Stimulated activated CD4-positive, alpha-beta T cell treated with anti-CD3 and anti-CD28 coated beads, Interleukin-4, amount 100 ng/mL, for 4 hours (primary cell): ENCODE results near the gene C4B.
"Not testable (repeated sequence)": the region's sequence is repeated elsewhere in the genome, so short reads cannot be mapped to it uniquely, and the experiment has no call there.

Experiments used
- DNase-seq, 2 experiments: peaks; one replicate each; pipeline ENCODE4 v3.0.0-alpha.2; 2020

C4B gene

GRCh38 chr6:32037598-32038524, 23.3 kb downstream of the C4B start, which contains the start of gene CYP21A2:
Gene CYP21A2, plus strand, starts transcription at chr6:32038415. Its CDS starts 8 bp downstream, at chr6:32038423.
- not testable (repeated sequence) for DNase-seq

- not testable (repeated sequence) for DNase-seq
Observed at GRCh38 chr6:32038878-32039277, 24.3 kb downstream of the C4B start.

- not testable (repeated sequence) for DNase-seq
Observed at GRCh38 chr6:32039321-32040274, 25.0 kb downstream of the C4B start.

- not testable (repeated sequence) for DNase-seq
Observed at GRCh38 chr6:32040299-32041049, 25.9 kb downstream of the C4B start.

GRCh38 chr6:32041050-32041321, 26.4 kb downstream of the C4B start:
- DNase-seq, result not testable (repeated sequence)

- DNase-seq, result not testable (repeated sequence)
Observed at GRCh38 chr6:32041385-32041784, 26.8 kb downstream of the C4B start.

GRCh38 chr6:32042276-32042675, 27.7 kb downstream of the C4B start:
- not testable (repeated sequence) for DNase-seq

- not testable (repeated sequence) for DNase-seq
Observed at GRCh38 chr6:32043589-32044380, 29.2 kb downstream of the C4B start.

- not testable (repeated sequence) for DNase-seq
Observed at GRCh38 chr6:32044916-32045315, 30.3 kb downstream of the C4B start.

GRCh38 chr6:32045811-32046449, 31.3 kb downstream of the C4B start:
- DNase-seq, result no peak

- DNase-seq, result no peak
Observed at GRCh38 chr6:32046450-32047083, 32.0 kb downstream of the C4B start.

- no peak for DNase-seq
Observed at GRCh38 chr6:32047084-32047478, 32.5 kb downstream of the C4B start.

GRCh38 chr6:32047539-32047854, 32.9 kb downstream of the C4B start:
- DNase-seq, result no peak

- peak; percentile 40 to 68 for DNase-seq
Observed at GRCh38 chr6:32047855-32048766, 33.5 kb downstream of the C4B start.

GRCh38 chr6:32049149-32049548, 34.6 kb downstream of the C4B start:
- not testable (repeated sequence) for DNase-seq

GRCh38 chr6:32049736-32050135, 35.1 kb downstream of the C4B start:
- not testable (repeated sequence) for DNase-seq

GRCh38 chr6:32050562-32050961, 36.0 kb downstream of the C4B start:
- DNase-seq, result no peak

GRCh38 chr6:32052626-32053025, 38.0 kb downstream of the C4B start:
- not testable (repeated sequence) for DNase-seq

- DNase-seq, result not testable (repeated sequence)
Observed at GRCh38 chr6:32053314-32053713, 38.7 kb downstream of the C4B start.

- not testable (repeated sequence) for DNase-seq
Observed at GRCh38 chr6:32055756-32056155, 41.2 kb downstream of the C4B start.
